H9 (cell line): ENCODE results near the gene PIAS1. TPM values are rescaled to one million over a fixed set of nuclear protein-coding genes. Genes with fewer than 3 reads are reported as not detected.
A peak's percentile ranks its signal among the peaks of the same experiment; 100 is the strongest.

Source experiments
- DNase-seq: peaks from one replicate; pipeline ENCODE4 v3.0.0-alpha.2; 2017
- H2AFZ ChIP-seq: one replicate; pipeline ENCODE4 v1.6.1; 2013; ENCODE audit warnings: mild to moderate bottlenecking, low read length, control low read depth, moderate library complexity
- H2AK5ac ChIP-seq: 2 replicates; pipeline ENCODE4 v1.6.1; 2013; ENCODE audit warnings: low read length, control low read depth, mixed read lengths; ENCODE audit not compliant: insufficient read length
- H2BK120ac ChIP-seq: one replicate; pipeline ENCODE4 v1.6.1; 2013; ENCODE audit warnings: low read depth, mild to moderate bottlenecking, low read length, control low read depth, inconsistent platforms; ENCODE audit not compliant: poor library complexity, severe bottlenecking
- H2BK12ac ChIP-seq: 2 replicates; pipeline ENCODE4 v1.6.1; 2013; ENCODE audit warnings: low read length, control low read depth, mixed read lengths, low read depth; ENCODE audit not compliant: insufficient read length
- H2BK15ac ChIP-seq: 2 replicates; pipeline ENCODE4 v1.6.1; 2013; ENCODE audit warnings: low read depth, low read length, control low read depth
- H2BK20ac ChIP-seq: one replicate; pipeline ENCODE4 v1.6.1; 2013; ENCODE audit warnings: low read depth, mild to moderate bottlenecking, low read length, control low read depth, inconsistent platforms; ENCODE audit not compliant: poor library complexity, severe bottlenecking
- H2BK5ac ChIP-seq: 2 replicates; pipeline ENCODE4 v1.6.1; 2013; ENCODE audit warnings: low read length, control low read depth, mixed read lengths; ENCODE audit not compliant: insufficient read length
- H3K14ac ChIP-seq: 2 replicates; pipeline ENCODE4 v1.6.1; 2013; ENCODE audit warnings: low read length, control low read depth; ENCODE audit not compliant: insufficient read depth
- H3K18ac ChIP-seq: 2 replicates; pipeline ENCODE4 v1.6.1; 2013; ENCODE audit warnings: low read depth, mild to moderate bottlenecking, mixed read lengths, low read length, control low read depth; ENCODE audit not compliant: insufficient read length
- H3K23ac ChIP-seq: 2 replicates; pipeline ENCODE4 v1.6.1; 2013; ENCODE audit warnings: low read length, control low read depth, mixed read lengths, low read depth; ENCODE audit not compliant: insufficient read length
- H3K23me2 ChIP-seq: 2 replicates; pipeline ENCODE4 v1.6.1; 2013; ENCODE audit warnings: low read depth, mild to moderate bottlenecking, mixed read lengths, low read length, control low read depth; ENCODE audit not compliant: insufficient read length, poor library complexity, severe bottlenecking
- H3K27ac ChIP-seq: 2 replicates; pipeline ENCODE4 v1.5.1; 2013; ENCODE audit warnings: low read length, control low read depth, mixed read lengths, low read depth; ENCODE audit not compliant: insufficient read length
- H3K27me3 ChIP-seq: 2 replicates; pipeline ENCODE4 v1.6.1; 2013; ENCODE audit warnings: low read length, control low read depth, inconsistent platforms; ENCODE audit not compliant: insufficient read depth
- H3K4ac ChIP-seq: 2 replicates; pipeline ENCODE4 v1.6.1; 2013; ENCODE audit warnings: low read depth, mild to moderate bottlenecking, control low read depth, inconsistent platforms, low read length, moderate library complexity
- H3K4me1 ChIP-seq: 2 replicates; pipeline ENCODE4 v1.6.1; 2013; ENCODE audit warnings: low read length, control low read depth, inconsistent platforms; ENCODE audit not compliant: insufficient read depth
- H3K4me2 ChIP-seq: 2 replicates; pipeline ENCODE4 v1.6.1; 2013; ENCODE audit warnings: low read length, control low read depth, mixed read lengths; ENCODE audit not compliant: insufficient read length, insufficient read depth
- H3K56ac ChIP-seq: 2 replicates; pipeline ENCODE4 v1.6.1; 2013; ENCODE audit warnings: low read depth, mild to moderate bottlenecking, mixed read lengths, low read length, control low read depth; ENCODE audit not compliant: insufficient read length
- H3K79me1 ChIP-seq: 2 replicates; pipeline ENCODE4 v1.6.1; 2013; ENCODE audit warnings: low read depth, mild to moderate bottlenecking, moderate library complexity, low read length, control low read depth, inconsistent platforms; ENCODE audit not compliant: insufficient read depth, poor library complexity, severe bottlenecking
- H3K79me2 ChIP-seq: 2 replicates; pipeline ENCODE4 v1.6.1; 2013; ENCODE audit warnings: low read length, control low read depth, inconsistent platforms; ENCODE audit not compliant: insufficient read depth
- H3K9ac ChIP-seq: 2 replicates; pipeline ENCODE4 v1.6.1; 2013; ENCODE audit warnings: low read length, control low read depth, mixed read lengths; ENCODE audit not compliant: insufficient read length; ENCODE audit errors: extremely low read depth
- H3K9me3 ChIP-seq: one replicate; pipeline ENCODE4 v1.6.1; 2013; ENCODE audit warnings: low read depth, low read length, inconsistent platforms; ENCODE audit not compliant: control insufficient read depth
- H3T11ph ChIP-seq: one replicate; pipeline ENCODE4 v1.6.1; 2013; ENCODE audit warnings: mild to moderate bottlenecking, low read length, control low read depth, inconsistent platforms
- H4K20me1 ChIP-seq: one replicate; pipeline ENCODE4 v1.6.1; 2013; ENCODE audit not compliant: control insufficient read depth, insufficient read length, insufficient read depth
- H4K5ac ChIP-seq: 2 replicates; pipeline ENCODE4 v1.6.1; 2013; ENCODE audit warnings: low read depth, mild to moderate bottlenecking, mixed read lengths, low read length, control low read depth; ENCODE audit not compliant: insufficient read length
- H4K8ac ChIP-seq: replicated peaks from 2 replicates; pipeline ENCODE4 v1.6.1; 2013; ENCODE audit warnings: low read length, control low read depth, mixed read lengths, low read depth; ENCODE audit not compliant: insufficient read length
- H4K91ac ChIP-seq: 2 replicates; pipeline ENCODE4 v1.6.1; 2013; ENCODE audit warnings: low read depth, mild to moderate bottlenecking, moderate library complexity, mixed read lengths, low read length, control low read depth; ENCODE audit not compliant: insufficient read length
- H3K27ac Mint-ChIP-seq, 3 experiments: 2 replicates in 2 of 3; 3 replicates in 1 of 3; pipeline ENCODE4 v1.8.0; 2020 to 2021; ENCODE audit warnings: mixed read lengths in 3 of 3, mild to moderate bottlenecking in 1 of 3, moderate library complexity in 1 of 3
- H3K27me3 Mint-ChIP-seq: 2 replicates; pipeline ENCODE4 v1.8.0; 2021; ENCODE audit warnings: low read depth, mild to moderate bottlenecking, moderate library complexity, mixed read lengths
- H3K36me3 Mint-ChIP-seq, 3 experiments: 2 replicates in 2 of 3; 3 replicates in 1 of 3; pipeline ENCODE4 v1.8.0; 2020 to 2021; ENCODE audit warnings: low read depth in 3 of 3, mixed read lengths in 3 of 3; ENCODE audit not compliant: insufficient read depth in 1 of 3
- H3K4me1 Mint-ChIP-seq, 2 experiments: 2 replicates each; pipeline ENCODE4 v1.8.0; 2020; ENCODE audit warnings: mixed read lengths in 2 of 2
- H3K4me3 Mint-ChIP-seq, 2 experiments: 2 replicates in 1 of 2; 3 replicates in 1 of 2; pipeline ENCODE4 v1.8.0; 2020 to 2021; ENCODE audit warnings: mild to moderate bottlenecking in 2 of 2, mixed read lengths in 2 of 2, moderate library complexity in 1 of 2
- H3K9me3 Mint-ChIP-seq, 2 experiments: 2 replicates in 1 of 2; 3 replicates in 1 of 2; pipeline ENCODE4 v1.8.0; 2020; ENCODE audit warnings: mild to moderate bottlenecking in 2 of 2, mixed read lengths in 2 of 2, moderate library complexity in 1 of 2
- CTCF ChIP-seq: fragments of 200-600 bp; sonication (generic); conservative IDR thresholded peaks from 3 replicates; pipeline ENCODE4 v1.8.0; 2021; ENCODE audit warnings: antibody characterized with exemption, mild to moderate bottlenecking
- WGBS: extraction: QIAGEN DNeasy Blood & Tissue Kit; methylation state at CpG from one replicate; pipeline ENCODE4 v1.1.7; 2013; ENCODE audit warnings: missing lambda C conversion rate, low lambda C conversion rate, mixed read lengths; ENCODE audit not compliant: insufficient read length; ENCODE audit errors: extremely low coverage; 5-methylcytosine and 5-hydroxymethylcytosine counted together
- total RNA-seq: library from RNA; stranded (reverse); gene quantifications from 2 replicates; pipeline ENCODE4 v1.2.1, GENCODE V29; 2021

PIAS1 gene
- total RNA-seq, 1 experiment from 2014 or later, result 31.1 TPM

GRCh38 chr15:68200016-68200861 lies 146.1 kb downstream of the PIAS1 start:
- H3K9ac ChIP-seq, result no peak overlapping the region
- no peak overlapping the region for H3K4me2 ChIP-seq
- peaks cover 0 to 15% (median 4%) of the 10 kb centered on the region in 3 experiments; a peak in 5 of 7 replicates for H3K36me3 Mint-ChIP-seq
- no peaks in the 10 kb centered on the region for H4K20me1 ChIP-seq
- no peak overlapping the region for H2BK120ac ChIP-seq
- H4K8ac ChIP-seq, result no peak overlapping the region
- no peak overlapping the region for H4K5ac ChIP-seq
- H3K4me3 Mint-ChIP-seq, result no peak overlapping the region
- no peaks in the 10 kb centered on the region for H3K79me1 ChIP-seq
- H3K56ac ChIP-seq, result no peak overlapping the region
- H2BK20ac ChIP-seq, result no peak overlapping the region
- no peak overlapping the region for H2BK15ac ChIP-seq
- H3K27me3 Mint-ChIP-seq, result no peaks in the 10 kb centered on the region; the same call in none of the 2 replicates
- no peak overlapping the region for H3K4ac ChIP-seq
- no peak overlapping the region for H3K27ac ChIP-seq
- no peaks in the 10 kb centered on the region; the same call in 1 of the 2 replicates for H3K4me1 ChIP-seq
- H3K14ac ChIP-seq, result no peak overlapping the region
- WGBS, result no CpG with 5 or more reads among the region's 16 CpGs
- no peaks in the 10 kb centered on the region for H3K79me2 ChIP-seq
- H2BK12ac ChIP-seq, result no peak overlapping the region
- H4K91ac ChIP-seq, result no peak overlapping the region
- no peaks in the 10 kb centered on the region for H3K23me2 ChIP-seq
- H2AK5ac ChIP-seq, result no peak overlapping the region
- H3K9me3 ChIP-seq, result no peaks in the 10 kb centered on the region
- no peak overlapping the region for H3T11ph ChIP-seq
- no peak overlapping the region for H3K18ac ChIP-seq
- H3K9me3 Mint-ChIP-seq, result no peaks in the 10 kb centered on the region
- no peak for TF ChIP-seq CTCF
- H3K27ac Mint-ChIP-seq, result peak overlapping the region in 1 of 3 experiments; percentile 36; a peak in 2 of 7 replicates
- no peak overlapping the region for H2BK5ac ChIP-seq
- H3K23ac ChIP-seq, result no peak overlapping the region
- H3K4me1 Mint-ChIP-seq, result peaks cover 22 to 38% of the 10 kb centered on the region in 2 experiments
- H3K27me3 ChIP-seq, result no peaks in the 10 kb centered on the region
- no peak overlapping the region for H2AFZ ChIP-seq
- DNase-seq, result no peak
